ENCODE results near the gene VENTX.

Gene VENTX

DNA sequence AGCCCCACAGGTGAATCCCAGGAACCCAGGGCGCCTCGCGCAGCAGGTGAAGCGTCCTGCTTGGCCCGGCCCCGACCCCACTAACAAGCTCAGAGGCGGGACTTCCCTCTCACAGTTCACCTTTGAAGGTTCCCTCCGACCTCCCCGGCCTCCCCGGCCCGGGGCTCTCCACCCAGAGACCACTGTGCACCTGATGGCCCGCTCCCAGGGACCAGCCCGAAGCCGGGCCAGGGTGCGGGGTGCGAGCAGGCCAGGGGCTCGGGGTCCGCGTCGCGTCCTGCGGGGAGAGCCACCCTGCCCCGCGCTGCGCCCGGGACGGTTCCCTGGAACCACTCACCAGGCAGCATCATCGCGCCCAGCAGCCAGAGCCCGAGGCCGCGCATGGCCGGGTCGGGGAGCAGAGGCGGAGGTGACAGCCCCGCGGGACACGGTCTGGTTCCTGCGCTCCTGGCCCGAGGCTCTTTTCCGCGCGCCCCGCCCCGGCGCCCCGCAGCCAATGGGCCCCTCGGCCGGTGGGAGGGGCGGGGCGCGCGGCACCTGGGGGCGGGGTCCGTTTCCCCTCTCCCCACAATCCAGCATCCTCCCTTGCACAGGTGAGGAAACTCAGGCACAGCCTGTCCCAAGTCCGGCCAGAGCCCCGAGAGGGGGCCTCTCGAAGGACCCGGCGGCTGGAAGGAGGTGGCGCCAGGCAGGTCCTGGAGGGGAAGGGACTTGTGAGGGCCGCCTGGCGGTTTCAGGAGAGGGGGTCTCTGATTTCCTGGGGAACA is 39.0 kb downstream of the VENTX start, which contains the start of gene ADAM8:
Gene ADAM8, minus strand, starts transcription at position 434 of the 767 bp plus-strand sequence. Its CDS starts 51 bp downstream, at position 383.
- no peak for TF ChIP-seq CTCF (IDR thresholded peaks at IDR 0.05; ENCODE audit: insufficient read depth, low read length, missing control alignments)
- CTCF ChIA-PET, result interaction anchor here (1.8 kb wide), 1 partner anchor 53 kb away, joined by 4 read pairs; no protein-coding TSS in a partner anchor
- POLR2A ChIA-PET, result no interaction called here
- no peak within 1 kb of the TSS for H3K4me3 ChIP-seq (ENCODE audit: low read depth, low read length)
- DNase-seq (ENCODE audit: low read depth, low spot score), result no peak

GRCh38 chr10:133277277-133277992 is 39.8 kb downstream of the VENTX start:
- ChIA-PET POLR2A (interaction anchor here (1.1 kb wide), 1 partner anchor 13 kb away, joined by 4 read pairs; no protein-coding TSS in a partner anchor), CTCF (interaction anchor here (1.8 kb wide), 1 partner anchor 52 kb away, joined by 4 read pairs; no protein-coding TSS in a partner anchor)
- no peak overlapping the region for H3K4me3 ChIP-seq (ENCODE audit: low read depth, low read length)
- no peak for TF ChIP-seq CTCF (IDR thresholded peaks at IDR 0.05; ENCODE audit: insufficient read depth, low read length, missing control alignments)
- DNase-seq (ENCODE audit: low read depth, low spot score), result no peak

- no peak for DNase-seq (ENCODE audit: low read depth, low spot score)
- TF ChIP-seq CTCF (IDR thresholded peaks at IDR 0.05; ENCODE audit: insufficient read depth, low read length, missing control alignments), result no peak
- ChIA-PET CTCF (interaction anchor here (1.8 kb wide), 1 partner anchor 52 kb away, joined by 4 read pairs; no protein-coding TSS in a partner anchor), POLR2A (interaction anchor here (1.1 kb wide), 1 partner anchor 14 kb away, joined by 4 read pairs; no protein-coding TSS in a partner anchor)
- no peak overlapping the region for H3K4me3 ChIP-seq (ENCODE audit: low read depth, low read length)
Measured at GRCh38 chr10:133277993-133278576, 40.4 kb downstream of the VENTX start.

DNA sequence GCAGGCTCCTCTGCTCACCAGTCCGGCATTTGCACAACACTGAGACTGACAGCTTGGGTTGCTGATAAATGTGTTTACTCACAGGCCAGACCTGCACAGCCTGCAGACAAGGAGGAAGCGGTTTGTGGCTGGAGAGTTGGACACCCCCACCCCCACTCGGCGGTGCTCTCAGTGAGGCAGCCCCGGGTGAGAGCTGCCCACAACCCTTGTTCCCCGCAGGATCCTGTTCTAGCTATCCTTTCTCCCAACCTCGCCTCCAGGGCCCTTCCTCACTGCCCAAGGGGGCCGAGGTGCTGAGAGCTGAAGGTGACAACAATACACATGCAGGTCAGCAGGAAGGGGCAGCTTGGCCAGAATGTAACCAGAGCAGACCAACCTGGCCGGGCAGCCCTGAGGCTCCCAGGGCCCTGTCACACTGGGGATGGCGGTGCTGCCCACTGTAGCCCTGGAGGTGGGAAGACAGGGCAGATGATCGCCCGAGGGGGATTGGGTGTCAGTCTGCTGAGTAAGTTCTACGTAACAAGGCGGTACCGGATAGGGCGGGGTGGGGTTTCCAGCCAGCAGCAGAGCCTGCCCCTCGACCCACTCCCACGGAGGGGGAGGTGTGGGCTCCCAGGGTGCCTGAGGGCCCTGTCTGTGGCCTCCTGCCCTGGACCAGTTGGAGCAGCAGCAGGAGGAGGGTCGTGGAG is 41.1 kb downstream of the VENTX start:
- ChIA-PET CTCF (interaction anchor here (1.8 kb wide), 1 partner anchor 51 kb away, joined by 4 read pairs; no protein-coding TSS in a partner anchor), POLR2A (interaction anchor here (1.1 kb wide), 1 partner anchor 14 kb away, joined by 4 read pairs; no protein-coding TSS in a partner anchor)
- no peak for TF ChIP-seq CTCF (IDR thresholded peaks at IDR 0.05; ENCODE audit: insufficient read depth, low read length, missing control alignments)
- H3K4me3 ChIP-seq (ENCODE audit: low read depth, low read length), result no peak overlapping the region
- DNase-seq (ENCODE audit: low read depth, low spot score), result no peak

DNA sequence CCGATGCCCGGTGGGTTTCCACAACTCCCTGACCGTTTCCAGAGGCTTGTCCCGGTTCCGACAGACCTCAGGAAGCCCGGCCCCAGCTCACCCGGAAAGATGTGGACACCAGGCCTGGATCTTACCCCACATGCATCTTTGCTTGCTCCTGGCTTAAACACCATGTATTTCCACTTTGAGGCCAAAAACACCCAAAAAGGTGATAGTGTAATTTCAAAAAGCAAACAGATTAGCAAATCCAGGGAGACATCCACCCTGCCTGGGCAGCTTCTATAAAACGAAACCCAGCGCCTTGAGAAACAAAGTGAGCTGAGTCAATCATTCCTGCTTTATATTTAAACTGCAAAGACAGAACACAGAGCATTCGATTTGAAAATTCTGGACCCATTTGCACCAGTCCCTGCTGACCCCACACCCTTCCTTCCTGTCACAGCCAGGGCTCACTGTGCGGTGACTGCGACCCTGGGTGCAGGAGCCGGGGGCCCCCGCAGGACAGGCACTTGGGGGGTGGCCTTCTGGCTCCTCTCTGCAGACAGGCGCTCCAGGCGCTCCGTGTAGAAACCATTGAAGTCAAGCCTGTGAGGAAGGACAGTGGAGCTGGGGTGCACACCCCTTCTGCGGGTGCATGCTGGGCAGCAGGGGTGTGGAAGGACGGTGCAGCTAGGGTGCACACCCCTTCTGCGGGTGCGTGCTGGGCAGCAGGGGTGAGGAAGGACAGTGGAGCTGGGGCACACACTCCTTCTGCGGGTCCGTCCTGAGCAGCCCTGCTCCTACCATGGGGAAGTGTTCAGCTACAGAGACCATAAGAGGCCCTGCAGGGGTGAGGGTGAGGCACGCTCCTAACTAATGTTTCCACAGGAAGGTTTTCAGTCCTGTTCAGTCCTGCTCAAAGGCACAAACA is 41.9 kb downstream of the VENTX start:
- TF ChIP-seq CTCF (IDR thresholded peaks at IDR 0.05; ENCODE audit: insufficient read depth, low read length, missing control alignments), result no peak
- ChIA-PET POLR2A (no interaction called here), CTCF (no interaction called here)
- H3K4me3 ChIP-seq (ENCODE audit: low read depth, low read length), result no peak overlapping the region
- no peak for DNase-seq (ENCODE audit: low read depth, low spot score)
